Activated naive CD8-positive, alpha-beta T cell treated with anti-CD3 and anti-CD28 coated beads, Interleukin-2, amount 50 U/mL, for 16 hours (primary cell): ENCODE results near the gene CDC42.
"Not testable (repeated sequence)": the region's sequence is repeated elsewhere in the genome, so short reads cannot be mapped to it uniquely, and the experiment has no call there.

ENCODE experiments used
- DNase-seq: peaks from one replicate; pipeline ENCODE4 v3.0.0-alpha.2; 2020; ENCODE audit warnings: low read depth, low spot score

The CDC42 gene

DNA sequence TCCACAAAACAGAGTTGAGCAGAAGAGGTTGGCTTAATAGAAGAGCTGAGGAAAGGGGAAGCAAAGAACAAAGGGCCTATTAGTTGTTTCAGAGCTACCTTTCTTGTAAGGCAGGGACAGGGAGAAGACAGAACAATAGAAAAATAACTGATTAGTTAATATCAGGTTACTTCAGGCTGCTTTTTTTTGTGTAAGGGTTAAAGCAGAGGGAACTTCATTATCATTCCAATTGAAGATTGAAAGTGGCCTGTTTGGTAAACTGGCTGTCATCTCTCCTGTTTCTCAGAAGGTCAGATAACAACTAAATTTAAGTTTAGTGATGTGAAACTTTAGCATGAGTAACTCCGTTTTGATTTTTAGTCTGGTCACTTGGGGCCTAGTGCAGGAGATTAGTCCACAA lies 22.3 kb downstream of the CDC42 start:
- DNase-seq, result no peak

DNA sequence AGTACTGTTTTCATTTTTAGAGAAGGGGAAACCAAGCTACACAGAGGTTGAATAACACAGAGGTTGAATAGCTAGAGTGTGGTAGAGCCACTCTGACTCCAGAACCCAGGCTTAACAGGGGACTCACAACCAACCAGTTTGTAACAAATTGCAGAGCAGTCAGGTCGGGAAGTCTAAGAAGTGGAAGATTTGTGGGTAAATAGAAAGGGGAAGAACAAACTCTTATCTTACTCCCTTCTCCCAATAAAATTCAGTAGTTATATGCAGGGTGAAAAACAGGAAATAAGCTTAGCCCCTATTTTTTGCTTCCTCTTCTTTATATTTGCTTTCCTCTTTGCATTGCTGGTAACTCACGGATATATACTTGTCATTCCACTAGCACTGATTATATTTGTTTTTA lies 23.2 kb downstream of the CDC42 start:
- DNase-seq, result no peak

DNA sequence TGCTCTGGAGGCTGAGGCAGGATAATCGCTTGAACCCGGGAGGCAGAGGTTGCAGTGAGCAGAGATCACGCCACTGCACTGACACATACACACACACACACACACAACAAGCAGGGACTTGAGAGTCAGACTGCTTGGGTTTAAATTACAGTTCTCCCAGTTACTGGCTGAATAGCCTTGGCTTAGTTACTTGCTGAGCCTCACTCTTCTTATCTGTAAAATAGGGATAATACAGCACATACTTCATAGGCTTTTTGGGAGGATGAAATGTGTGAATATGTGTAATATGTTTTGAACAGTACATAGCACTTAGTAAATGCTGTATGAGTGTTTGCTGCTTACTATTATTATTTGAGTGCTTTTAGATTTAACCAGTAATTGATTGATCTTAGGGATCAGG lies 23.8 kb downstream of the CDC42 start:
- DNase-seq, result no peak

DNA sequence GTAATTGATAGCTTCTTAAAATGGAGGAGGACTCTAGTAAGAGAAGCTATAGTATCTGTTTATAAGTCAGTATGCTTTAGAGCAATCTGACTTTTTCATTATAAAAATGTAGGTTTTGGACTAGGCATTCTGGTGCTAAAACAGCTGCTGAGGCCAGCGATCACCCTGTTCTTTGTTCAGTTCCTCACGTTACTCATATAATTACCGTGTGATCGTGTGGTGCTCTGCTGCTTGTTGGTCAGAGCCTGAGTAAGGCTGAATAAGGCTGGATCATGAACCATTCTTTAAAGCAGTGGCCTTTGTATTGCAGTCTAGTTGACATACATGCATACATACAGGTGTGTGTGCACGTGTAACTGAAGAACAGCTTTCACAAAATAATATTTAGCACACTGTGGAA lies 25.2 kb downstream of the CDC42 start:
- no peak for DNase-seq

DNA sequence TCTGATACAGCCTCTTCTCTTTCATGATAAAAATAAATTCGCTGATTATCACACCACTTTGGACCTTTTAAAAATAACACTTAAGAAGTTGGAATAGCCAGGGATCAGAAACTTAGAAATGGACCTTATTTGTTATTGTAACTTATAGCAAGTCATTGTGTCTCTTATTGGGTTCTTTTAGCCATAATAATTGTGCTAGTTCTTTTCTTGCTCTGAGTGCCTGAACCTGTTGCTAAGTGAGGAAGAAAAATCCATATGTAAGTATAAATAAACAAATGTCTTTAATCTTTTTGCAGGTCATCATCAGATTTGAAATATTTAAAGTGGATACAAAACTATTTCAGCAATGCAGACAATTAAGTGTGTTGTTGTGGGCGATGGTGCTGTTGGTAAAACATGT lies 25.6 kb downstream of the CDC42 start:
- DNase-seq, result no peak

DNA sequence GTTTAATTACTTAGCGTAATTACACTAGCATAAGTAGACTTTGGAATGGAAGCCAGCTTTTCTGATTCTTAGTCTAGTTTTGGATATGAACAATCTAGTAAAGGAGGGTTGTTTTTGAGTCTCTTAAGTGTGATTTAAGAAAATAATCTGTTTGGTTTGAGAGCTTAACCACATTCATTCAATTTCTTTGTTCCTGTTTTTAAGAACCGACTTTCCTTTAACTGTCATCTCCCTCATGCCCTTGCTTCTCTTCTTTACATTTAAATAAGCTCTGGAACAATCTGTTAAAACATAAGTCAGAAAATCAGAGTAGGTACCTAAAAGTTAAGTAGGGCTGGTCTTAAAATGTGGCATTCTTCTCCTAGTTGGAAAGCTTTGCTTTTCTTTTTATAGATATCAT lies 27.7 kb downstream of the CDC42 start:
- DNase-seq, result no peak

DNA sequence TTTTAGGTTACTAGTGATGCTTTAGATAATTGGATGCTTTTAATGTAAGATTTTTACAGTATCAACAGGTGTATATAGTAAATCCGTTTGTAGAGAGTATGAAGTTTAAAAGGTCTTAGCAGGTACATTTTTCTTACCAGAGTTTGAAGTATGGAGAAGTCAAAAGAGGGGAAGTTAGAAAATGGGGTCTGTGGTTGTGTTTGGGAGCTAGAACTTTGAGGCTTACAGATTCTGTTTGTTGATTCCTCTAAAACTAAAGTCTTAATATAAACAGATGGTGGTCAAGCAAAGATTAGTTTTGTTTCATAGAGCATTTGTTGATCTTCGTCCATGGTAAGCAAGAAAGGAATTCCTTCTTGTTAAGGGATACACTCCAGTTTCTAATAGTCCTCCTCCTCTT lies 35.8 kb downstream of the CDC42 start:
- DNase-seq, result no peak

DNA sequence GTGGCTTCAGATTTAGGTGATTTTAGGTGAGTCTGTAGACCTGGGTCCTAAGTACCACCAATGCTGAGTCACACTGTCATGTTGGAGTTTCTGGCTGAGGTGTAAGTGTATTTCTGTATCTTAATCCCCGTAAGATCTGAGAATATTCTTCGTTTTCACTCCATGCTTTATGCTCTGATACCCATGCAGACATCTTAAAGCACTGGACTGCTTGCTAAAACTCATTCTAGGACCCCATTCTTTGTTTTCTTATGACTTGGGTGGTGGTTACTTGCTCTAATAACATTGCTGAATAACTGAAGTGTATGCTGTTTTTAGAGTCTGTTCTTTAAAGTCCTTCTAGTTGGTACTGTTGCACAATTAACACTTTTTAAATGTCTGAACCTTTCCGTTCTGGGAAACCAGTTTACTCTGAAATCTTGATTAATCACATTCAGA lies 36.6 kb downstream of the CDC42 start:
- DNase-seq, result no peak

DNA sequence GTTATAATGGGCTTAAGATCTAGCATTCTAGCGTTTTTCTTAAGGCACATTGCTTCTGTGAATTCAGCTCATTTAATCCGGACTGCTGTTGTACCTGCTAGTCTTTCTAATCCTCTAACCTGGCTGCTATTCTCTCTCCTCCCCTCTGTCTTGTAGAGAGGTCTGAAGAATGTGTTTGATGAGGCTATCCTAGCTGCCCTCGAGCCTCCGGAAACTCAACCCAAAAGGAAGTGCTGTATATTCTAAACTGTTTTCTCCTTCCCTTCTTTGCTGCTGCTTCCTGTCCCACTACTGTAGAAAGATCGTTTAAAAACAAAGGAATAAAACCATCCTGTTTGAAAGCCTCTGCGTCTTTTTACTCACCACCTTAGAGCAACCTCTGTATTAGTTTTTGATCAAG lies 37.3 kb downstream of the CDC42 start:
- no peak for DNase-seq

DNA sequence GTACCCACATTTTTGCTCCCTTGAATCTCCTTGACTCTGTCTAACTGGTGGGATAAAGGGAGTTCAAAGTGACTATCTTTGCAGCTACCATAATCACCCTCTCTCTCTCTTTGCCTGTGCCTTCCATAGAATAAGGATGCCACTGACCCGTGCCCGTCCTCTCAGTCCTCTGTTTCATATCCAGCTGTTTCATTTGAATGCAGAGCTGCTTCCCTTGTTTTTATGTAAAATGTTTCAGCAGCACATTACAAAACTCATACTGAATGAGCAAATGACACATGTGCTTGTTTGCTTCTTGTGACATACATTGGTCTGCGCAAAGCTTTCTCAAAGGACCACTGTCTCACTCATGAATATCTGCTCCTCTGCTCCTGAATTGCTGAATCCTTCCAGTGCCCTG lies 38.4 kb downstream of the CDC42 start:
- no peak for DNase-seq

DNA sequence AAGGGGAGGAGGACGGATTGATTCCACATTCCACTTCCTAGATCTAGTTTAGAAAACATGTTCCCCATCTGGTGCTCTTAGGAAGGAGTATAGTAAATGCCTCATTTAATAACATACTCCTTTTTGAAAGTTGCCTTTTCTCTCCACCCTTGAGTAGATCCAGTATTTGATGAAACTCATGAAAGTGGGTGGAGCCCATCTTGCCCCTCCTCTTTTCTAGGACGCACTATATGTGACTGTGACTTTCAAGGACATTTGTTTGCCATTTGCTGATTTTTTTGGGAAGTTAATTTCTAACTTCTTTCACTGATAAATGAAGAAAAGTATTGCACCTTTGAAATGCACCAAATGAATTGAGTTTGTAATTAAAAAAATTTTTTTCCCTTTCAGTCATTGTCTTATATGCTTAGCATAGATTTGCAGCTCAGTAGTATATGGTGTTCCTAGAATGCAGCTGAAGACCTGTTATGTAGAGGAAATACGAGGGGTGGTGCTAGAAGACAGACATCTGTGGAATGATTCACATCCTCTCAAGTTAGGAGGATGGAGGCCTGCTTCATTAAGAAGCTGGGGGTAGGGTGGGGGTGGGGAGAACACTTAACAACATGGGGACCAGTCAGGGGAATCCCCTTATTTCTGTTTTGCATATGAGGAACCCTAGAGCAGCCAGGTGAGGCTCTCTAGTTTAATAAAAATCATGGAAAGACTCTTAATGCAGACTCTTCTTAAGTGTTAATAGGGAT lies 39.7 kb downstream of the CDC42 start:
- not testable (repeated sequence) for DNase-seq

DNA sequence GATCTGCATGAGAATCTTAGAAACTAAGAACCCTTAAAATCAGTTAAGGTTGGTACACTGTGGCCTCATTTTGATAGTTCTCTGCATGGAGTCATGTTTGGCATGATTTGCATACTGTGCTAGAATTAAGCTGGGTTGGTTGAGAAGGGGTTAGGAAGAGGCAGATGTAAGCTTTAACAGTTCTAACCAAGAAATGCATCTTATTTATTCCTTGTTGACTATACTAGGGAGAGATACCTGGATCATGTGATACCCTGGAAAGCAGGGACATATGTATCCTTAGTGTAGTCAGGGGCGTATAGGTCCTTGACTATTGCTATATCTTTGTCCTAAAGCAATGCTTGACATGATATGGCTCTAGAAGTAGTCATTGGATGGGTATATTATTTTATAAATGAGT lies 41.0 kb downstream of the CDC42 start:
- DNase-seq, result no peak

DNA sequence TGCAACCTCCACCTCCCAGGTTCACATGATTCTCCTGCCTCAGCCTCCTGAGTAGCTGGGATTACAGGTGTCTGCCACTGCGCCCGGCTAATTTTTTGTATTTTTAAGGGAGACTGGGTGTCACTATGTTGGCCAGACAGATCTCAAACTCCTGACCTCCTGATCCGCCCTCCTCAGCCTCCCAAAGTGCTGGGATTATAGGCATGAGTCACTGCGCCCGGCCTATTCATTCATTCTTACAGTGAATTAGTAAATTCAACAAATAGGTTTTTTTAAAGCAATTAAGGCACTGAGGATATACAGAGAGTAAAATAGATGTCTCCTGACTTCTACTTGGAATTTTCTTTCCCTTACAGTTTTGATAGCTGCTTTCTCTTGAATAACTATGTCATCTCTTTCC lies 43.5 kb downstream of the CDC42 start:
- DNase-seq, result no peak

DNA sequence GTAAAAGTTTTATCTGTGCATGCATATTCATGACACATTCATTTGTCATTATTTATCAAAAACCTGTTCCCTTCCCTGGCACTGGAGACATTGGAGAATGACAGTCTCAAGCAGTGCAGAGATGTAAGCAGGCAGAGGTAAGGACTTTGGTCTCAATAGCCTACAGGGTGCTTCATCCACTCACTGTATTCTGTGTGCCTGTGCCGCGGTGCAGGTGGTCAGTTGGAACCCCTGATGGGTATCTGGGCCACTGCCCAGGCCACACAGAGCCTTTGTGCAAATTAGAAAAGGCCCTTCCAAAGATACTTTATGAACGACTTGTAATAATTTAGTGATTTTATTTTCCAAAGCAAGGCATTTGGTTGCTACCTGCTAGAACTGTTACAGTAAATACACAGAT lies 44.0 kb downstream of the CDC42 start:
- no peak for DNase-seq

DNA sequence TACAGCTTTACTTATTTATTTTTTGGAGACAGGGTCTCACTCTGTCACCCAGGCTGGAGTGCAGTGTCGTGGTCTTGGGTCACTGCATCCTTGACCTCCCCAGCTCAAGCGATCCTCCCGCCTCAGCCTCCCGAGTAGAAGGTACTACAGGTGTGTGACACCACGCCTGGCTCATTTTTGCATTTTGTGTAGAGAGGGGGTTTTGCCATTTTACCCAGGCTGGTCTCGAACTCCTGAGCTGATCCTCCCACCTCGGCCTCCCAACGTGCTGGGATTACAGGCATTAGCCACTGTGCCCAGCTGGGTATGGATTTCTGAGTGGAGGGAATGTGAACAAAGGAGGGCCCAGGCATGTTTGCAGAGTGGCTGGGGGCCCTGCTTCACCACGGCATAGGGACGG lies 46.2 kb downstream of the CDC42 start:
- no peak for DNase-seq

DNA sequence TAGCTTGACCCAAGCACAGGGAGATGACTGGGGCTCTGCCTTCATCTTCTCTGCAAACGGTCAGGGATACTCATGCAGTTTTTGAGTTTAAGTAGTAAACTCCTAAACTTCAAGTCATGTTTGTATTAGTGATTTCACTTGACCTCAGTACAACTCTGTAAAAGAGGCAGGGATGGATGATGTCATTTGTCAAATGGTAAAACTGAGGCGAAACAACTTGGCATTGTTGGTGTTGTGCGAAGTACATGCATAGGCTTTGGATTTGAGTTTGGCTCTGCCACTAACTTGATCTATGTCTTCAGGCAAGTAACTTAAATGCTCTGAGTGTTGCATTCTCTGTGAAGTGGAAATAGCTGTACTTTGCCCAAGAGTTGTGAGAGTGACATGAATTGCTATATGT lies 47.7 kb downstream of the CDC42 start:
- no peak for DNase-seq

DNA sequence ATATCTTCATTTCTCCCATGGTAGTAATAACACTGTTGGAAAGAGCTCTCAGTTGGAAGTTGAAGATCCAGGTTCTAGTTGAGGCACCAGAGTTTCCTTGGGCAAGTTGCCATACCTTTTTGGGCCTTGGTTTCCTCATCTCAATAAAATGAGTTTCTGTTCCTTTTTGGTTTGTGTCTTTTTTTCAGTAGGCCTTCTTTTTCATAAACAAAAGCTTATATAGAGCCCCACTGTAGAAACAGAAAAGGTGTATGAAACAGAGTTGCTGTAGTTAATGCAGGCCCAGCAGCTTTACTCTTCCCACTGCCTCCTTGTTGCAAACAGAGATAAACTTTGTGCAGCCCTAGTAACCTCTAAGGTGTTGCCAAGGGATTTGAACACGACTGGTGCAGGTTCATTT lies 48.7 kb downstream of the CDC42 start:
- no peak for DNase-seq

DNA sequence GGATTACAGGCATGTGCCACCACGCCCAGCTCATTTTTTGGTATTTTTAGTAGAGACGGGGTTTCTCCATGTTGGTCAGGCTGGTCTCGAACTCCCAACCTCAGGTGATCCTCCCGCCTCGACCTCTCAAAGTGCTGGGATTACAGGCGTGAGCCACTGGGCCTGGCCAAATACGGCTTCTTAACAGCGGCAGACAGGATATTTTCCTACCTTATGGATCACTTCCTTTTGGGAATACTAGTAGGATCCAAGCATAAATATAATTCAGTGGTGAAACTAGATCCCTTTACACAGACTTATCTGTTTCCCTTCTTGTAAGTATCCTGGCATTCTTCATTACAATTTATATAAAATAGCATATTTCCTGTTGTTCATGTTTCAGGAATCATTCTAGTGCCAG lies 49.5 kb downstream of the CDC42 start:
- DNase-seq, result no peak

DNA sequence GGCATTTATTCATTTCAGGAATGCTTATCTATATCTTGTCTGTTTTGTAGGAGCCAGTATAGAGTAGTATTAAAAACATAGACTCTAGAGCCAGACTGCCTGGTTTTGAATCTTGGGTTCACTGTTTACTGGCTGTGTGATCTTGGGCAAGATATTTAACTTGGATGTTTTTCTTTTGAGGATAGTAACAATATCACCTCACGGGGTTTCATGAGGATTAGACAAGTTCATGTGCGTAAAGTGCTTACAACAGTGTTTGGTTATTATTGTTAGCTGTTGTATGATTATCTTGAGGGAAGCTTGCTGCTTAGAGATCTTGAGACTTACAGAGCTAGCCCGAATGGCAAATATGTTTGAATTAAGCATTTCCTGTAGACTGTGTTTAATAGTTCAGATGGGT lies 50.2 kb downstream of the CDC42 start:
- no peak for DNase-seq

DNA sequence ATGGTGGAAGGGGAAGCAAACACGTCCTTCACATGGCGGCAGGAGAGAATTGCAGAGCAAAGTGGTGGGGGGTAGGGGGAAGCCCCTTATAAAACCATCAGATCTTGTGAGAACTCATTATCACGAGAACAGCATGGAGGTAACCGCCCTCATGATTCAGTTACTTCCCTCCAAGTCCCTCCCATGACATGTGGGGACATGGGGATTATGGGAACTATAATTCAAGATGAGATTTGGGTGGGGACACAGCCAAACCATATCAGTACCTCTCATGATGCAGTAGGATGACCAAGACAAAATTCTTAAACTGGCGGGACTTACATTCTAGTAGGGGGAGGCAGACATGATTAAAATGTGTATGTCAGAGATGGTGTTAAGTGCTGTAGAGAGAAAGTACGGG lies 51.6 kb downstream of the CDC42 start:
- DNase-seq, result no peak

DNA sequence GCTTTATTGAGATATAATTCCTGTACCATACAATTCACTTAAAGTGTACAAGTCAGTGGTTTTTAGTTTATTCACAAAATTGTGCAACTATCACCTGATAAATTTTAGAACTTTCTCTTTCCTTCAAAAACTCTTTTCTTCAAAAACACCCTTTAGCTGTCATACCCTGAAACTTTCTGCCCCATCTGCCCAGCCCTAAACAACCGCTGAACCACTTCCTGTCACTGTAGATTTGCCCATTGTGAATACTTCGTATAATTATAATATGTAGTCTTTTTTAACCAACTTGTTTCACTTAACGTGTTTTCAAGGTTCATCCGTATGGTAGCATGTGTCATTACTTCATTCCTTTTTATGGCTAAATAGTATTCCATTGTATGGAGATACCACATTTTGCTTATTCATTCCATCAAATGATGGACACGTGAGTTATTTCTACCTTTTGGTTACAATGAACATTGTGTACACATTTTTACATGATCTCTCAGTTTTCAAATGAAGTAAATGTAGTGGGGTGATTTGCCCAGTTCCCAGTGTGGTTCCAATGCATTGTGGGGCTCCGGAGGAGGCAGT lies 52.4 kb downstream of the CDC42 start:
- no peak for DNase-seq

DNA sequence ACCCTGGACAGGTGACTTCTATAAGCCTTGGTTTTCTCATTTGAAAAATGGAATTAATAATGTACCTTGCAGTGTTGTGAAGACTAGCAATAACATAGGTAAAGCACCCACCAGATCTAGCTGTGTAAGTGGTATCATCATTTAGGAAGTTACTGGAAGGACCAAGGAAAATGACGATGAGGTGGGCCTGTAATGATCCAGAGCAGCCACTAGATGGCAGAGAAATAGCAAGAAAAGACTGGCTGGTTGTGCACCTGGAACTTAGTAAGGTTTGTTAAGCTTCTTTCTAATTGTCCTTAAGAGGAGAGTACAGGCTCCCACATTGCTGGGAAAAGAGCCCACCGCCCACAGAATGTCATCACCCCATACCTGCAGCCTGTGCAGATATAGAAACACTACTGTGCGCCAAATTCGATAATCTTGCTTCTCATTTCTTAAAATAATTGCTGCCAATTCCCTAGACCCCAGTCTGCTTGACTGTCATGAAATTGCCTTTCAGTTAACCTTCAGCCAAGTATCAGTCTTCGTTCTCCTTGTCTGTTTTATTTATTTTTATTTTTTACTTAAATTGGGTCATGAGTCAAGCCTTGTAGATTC lies 53.2 kb downstream of the CDC42 start:
- DNase-seq, result no peak

DNA sequence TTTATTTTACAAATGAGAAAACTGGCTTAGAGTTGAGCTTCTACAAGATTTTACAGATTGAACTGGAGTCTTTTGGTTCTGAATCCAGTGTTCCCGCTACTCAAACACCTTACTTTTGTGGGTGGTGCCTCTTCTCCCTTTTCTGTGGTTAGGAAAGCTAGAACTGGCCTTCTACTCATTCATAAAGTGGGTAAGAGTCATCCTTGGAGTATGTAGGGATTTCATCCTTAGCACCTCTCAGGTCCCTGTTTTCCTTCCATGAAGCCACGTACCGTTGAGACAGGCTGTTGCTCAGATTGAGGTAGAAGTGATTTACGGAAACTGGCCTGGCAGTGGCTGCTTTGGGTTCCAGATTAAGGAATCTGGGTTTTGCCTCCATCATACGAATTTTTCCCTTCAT lies 54.6 kb downstream of the CDC42 start:
- DNase-seq, result no peak
